Omental fat pad (tissue), 4 donors: ENCODE data around the gene CXCL17. TPM values are rescaled to one million over a fixed set of nuclear protein-coding genes. Genes with fewer than 3 reads are reported as not detected.

ENCODE experiments used
- ATAC-seq: fragments of 150-250 bp; one replicate; pipeline ENCODE4 v1.9.1; 2016; ENCODE audit warnings: mild to moderate bottlenecking, moderate library complexity; ENCODE audit not compliant: low FRiP score
- DNase-seq: peaks from one replicate; pipeline ENCODE4 v3.0.0-alpha.2; 2019; ENCODE audit warnings: low spot score
- total RNA-seq, 4 donors: library from RNA; depleted of rRNA; stranded (reverse); fragments of >200 nt; gene quantifications; one replicate each; pipeline ENCODE4 v1.1.0, GENCODE V29; 2016
- TF ChIP-seq, protein P1 (sequence below), 3 donors: fragments of 450-650 bp; IDR thresholded peaks; one replicate each; pipeline ENCODE4 v1.5.1; 2016 to 2017; ENCODE audit warnings: antibody characterized with exemption in 3 of 3, mild to moderate bottlenecking in 3 of 3, moderate library complexity in 2 of 3

CXCL17 gene
- total RNA-seq, 4 donors from 2014 or later, result not detected

- ATAC-seq, result no peak
- TF ChIP-seq, protein P1, sequence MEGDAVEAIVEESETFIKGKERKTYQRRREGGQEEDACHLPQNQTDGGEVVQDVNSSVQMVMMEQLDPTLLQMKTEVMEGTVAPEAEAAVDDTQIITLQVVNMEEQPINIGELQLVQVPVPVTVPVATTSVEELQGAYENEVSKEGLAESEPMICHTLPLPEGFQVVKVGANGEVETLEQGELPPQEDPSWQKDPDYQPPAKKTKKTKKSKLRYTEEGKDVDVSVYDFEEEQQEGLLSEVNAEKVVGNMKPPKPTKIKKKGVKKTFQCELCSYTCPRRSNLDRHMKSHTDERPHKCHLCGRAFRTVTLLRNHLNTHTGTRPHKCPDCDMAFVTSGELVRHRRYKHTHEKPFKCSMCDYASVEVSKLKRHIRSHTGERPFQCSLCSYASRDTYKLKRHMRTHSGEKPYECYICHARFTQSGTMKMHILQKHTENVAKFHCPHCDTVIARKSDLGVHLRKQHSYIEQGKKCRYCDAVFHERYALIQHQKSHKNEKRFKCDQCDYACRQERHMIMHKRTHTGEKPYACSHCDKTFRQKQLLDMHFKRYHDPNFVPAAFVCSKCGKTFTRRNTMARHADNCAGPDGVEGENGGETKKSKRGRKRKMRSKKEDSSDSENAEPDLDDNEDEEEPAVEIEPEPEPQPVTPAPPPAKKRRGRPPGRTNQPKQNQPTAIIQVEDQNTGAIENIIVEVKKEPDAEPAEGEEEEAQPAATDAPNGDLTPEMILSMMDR (IDR thresholded peaks at IDR 0.05), result no peak
Measured at GRCh38 chr19:42424345-42424707, 18.4 kb downstream of the CXCL17 start.

GRCh38 chr19:42423462-42424344 is 19.0 kb downstream of the CXCL17 start:
- ATAC-seq (peak; percentile 90), DNase-seq (peak; percentile 77)
- TF ChIP-seq, protein P1 (IDR thresholded peaks at IDR 0.05), result no peak

More at GRCh38 chr19:42424345-42424707, 18.4 kb downstream of the CXCL17 start:
- no peak for DNase-seq

DNA sequence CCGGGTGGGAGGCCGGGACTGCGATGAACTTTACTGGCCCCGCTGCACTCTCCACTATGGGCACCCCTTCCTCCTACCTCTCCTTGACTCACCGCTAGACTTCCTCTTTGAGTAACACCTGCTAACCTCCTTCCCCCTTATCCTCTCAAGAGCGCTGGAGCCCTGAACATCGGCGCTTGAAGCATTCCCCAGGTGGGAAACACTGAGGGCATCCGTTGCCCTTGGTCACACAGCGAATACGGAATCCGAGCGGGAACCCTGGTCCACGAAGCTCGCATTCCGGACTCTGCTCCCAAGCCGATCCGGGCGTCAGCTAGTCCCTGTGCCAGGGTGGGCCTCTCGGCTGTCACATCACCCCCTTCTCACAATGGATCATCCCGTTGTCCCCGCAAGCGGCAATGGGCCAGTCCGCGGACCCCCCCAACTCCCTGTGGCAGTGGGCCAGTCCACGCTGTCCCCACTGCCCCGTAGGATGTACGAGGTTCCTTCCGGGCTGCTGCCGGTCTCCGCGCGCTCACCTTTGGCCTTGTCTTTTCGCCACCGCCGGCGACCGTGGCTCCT is 19.8 kb downstream of the CXCL17 start:
- DNase-seq (no peak), ATAC-seq (peak; percentile 3)
- TF ChIP-seq, protein P1 (IDR thresholded peaks at IDR 0.05), result no peak

GRCh38 chr19:42422092-42422900 is 20.4 kb downstream of the CXCL17 start:
- no peak for DNase-seq
- TF ChIP-seq, protein P1 (IDR thresholded peaks at IDR 0.05), result no peak
- ATAC-seq, result no peak

GRCh38 chr19:42421591-42422031 is 21.1 kb downstream of the CXCL17 start:
- ATAC-seq (peak; percentile 13), DNase-seq (no peak)
- TF ChIP-seq, protein P1 (IDR thresholded peaks at IDR 0.05), result no peak

- ATAC-seq (no peak), DNase-seq (no peak)
Measured at GRCh38 chr19:42421101-42421500, 21.6 kb downstream of the CXCL17 start.

More at GRCh38 chr19:42421101-42421500, 21.6 kb downstream of the CXCL17 start:
- TF ChIP-seq, protein P1 (IDR thresholded peaks at IDR 0.05), result no peak
